ENCODE data around the gene TMIE.
"Not testable (repeated sequence)": the region's sequence is repeated elsewhere in the genome, so short reads cannot be mapped to it uniquely, and the experiment has no call there.

TMIE gene

DNA sequence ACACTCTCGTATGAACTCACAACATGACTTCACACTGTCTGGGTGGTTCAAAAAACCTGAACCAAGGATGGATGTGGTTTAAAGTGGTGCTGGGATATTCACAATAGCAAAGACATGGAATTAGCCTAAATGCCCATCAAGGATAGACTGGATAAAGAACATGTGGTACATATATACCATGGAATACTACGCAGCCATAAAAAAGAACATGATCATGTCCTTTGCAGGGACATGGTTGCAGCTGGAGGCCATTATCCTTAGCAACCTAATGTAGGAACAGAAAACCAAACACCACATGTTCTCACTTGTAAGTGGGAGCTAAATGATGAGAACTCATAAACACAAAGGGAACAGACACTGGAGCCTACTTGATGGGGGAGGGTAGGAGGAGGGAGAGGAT lies 19.8 kb downstream of the TMIE start:
- Histone ChIP-seq H3K9me3 (no peaks in the 10 kb centered on the region), H3K36me3 (replicated peaks) (no peaks in the 10 kb centered on the region; the same call in 1 of the 2 replicates), H3K4me3 (no peak overlapping the region), H3K4me1 (no peaks in the 10 kb centered on the region), H3K27me3 (ENCODE audit: low read depth) (no peaks in the 10 kb centered on the region; the same call in 1 of the 2 replicates)
- in situ Hi-C loops (cut with MboI; ENCODE audit: low sequenced_read_pairs) = loop anchor here (25.0 kb wide), 1 partner anchor 641 kb away; no protein-coding TSS in a partner anchor
- DNase-seq (ENCODE audit: low spot score in 2 of 2) = no peak

DNA sequence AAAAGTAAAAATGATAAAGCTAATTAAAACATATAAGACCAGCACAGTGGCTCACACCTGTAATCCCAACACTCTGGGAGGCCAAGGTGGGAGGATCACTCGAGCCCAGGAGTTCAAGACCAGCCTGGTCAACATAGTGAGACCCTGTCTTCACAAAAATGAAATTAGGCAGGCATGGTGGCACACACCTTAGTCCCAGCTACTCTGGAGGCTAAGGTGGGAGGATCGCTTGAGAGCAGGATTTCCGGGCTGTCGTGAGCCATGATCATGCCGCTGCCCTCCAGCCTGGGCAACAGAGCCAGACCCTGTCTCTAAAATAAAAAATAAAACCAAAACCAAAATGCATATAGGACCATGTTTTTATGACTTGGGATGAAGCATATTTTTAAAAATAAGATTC lies 21.3 kb downstream of the TMIE start:
- in situ Hi-C loops (cut with MboI; ENCODE audit: low sequenced_read_pairs) = loop anchor here (25.0 kb wide), 1 partner anchor 640 kb away; no protein-coding TSS in a partner anchor
- H3K36me3 ChIP-seq (replicated peaks) = no peaks in the 10 kb centered on the region; the same call in 1 of the 2 replicates
- DNase-seq (ENCODE audit: low spot score in 2 of 2) = no peak
- H3K27me3 ChIP-seq (ENCODE audit: low read depth) = no peaks in the 10 kb centered on the region; the same call in 1 of the 2 replicates
- peaks cover 4% of the 10 kb centered on the region; the same call in 1 of the 2 replicates for H3K4me1 ChIP-seq
- H3K9me3 ChIP-seq = no peaks in the 10 kb centered on the region
- no peak overlapping the region for H3K4me3 ChIP-seq

DNA sequence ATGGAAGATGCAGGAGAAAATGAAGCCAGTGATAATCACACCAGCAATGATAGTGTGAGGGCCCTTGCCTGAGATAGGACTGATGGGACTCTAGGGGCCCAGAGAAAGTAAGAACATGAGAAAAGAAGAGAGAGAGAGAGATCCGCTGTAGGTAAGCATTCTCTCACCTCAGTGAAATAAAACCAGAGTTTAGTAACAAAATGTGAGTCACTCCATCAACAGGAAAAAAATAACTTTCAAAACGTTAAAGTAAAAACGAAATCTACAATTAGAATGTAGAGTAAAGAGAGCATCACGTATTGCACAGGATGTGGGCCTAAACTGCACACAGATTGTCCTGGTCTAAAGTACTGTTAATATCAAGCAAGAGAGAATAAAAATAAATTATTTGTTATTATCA lies 23.2 kb downstream of the TMIE start:
- in situ Hi-C loops (cut with MboI; ENCODE audit: low sequenced_read_pairs) = loop anchor here (25.0 kb wide), 1 partner anchor 638 kb away; no protein-coding TSS in a partner anchor
- Histone ChIP-seq H3K4me1 (peaks cover 9% of the 10 kb centered on the region; the same call in 1 of the 2 replicates), H3K9me3 (no peaks in the 10 kb centered on the region), H3K4me3 (no peak overlapping the region), H3K36me3 (replicated peaks) (no peaks in the 10 kb centered on the region; the same call in 1 of the 2 replicates), H3K27me3 (ENCODE audit: low read depth) (peaks cover 9% of the 10 kb centered on the region; the same call in 1 of the 2 replicates)
- DNase-seq (ENCODE audit: low spot score in 2 of 2) = no peak

DNA sequence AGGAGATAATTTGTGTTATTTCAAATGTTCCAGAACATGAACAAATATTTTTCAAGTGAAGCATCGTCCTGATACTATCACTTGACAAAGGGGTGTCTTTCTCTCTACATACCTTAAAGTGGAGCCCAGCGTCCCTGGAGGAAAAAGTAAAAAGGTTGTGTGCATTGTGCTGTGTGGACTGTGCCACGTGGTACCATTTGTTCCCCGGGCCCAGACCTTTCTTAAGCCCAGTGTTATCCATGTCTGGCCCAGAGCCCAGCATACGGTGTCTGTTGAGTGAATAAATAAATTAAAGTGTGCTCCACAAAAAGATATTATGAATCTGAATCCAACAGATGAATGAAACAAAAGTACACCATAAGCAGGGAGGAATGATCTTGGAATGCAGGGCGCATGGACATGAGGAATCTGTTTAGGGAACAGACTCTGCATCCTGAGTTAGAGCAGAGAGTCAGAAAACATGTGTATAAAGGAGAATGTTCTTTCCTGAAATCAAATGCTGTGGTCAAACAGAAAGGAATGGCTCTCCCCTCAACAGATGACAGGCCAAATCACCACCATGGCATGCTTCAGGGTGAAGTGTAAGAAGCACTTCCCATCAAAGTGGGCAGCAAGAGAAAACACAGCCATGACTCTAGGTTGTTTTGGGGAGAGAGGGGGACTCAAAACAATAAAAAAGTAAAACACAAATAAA lies 24.6 kb downstream of the TMIE start:
- DNase-seq (ENCODE audit: low spot score in 2 of 2) = no peak
- in situ Hi-C loops (cut with MboI; ENCODE audit: low sequenced_read_pairs) = no loop called here
- Histone ChIP-seq H3K27me3 (ENCODE audit: low read depth) (peaks cover 20% of the 10 kb centered on the region), H3K4me3 (no peak overlapping the region), H3K9me3 (no peaks in the 10 kb centered on the region), H3K36me3 (replicated peaks) (no peaks in the 10 kb centered on the region; the same call in 1 of the 2 replicates), H3K4me1 (peaks cover 9% of the 10 kb centered on the region; the same call in 1 of the 2 replicates)

DNA sequence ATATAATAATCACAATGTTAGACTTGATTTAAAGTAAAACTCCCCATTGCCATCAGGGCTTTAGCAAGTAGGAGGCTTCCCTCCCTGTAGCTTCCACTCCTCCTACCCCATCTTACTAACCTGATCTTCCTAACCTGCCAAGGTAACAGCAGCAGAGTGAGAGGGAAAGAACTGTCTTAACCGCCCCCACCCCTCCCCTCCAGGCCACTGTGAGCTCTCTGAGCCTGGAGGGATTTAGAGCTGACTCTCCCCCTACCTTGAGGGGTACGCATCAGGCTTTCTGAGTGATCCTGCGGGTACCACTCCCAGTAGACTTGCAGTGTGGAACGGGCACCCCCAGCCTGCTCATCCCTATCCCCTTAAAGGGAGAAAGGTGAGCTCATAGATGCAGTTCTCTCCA lies 27.8 kb downstream of the TMIE start:
- no peak for DNase-seq (ENCODE audit: low spot score in 2 of 2)
- Histone ChIP-seq H3K36me3 (replicated peaks) (no peaks in the 10 kb centered on the region), H3K4me1 (peaks cover 9% of the 10 kb centered on the region; the same call in 1 of the 2 replicates), H3K4me3 (no peak overlapping the region), H3K9me3 (no peaks in the 10 kb centered on the region), H3K27me3 (ENCODE audit: low read depth) (peaks cover 32% of the 10 kb centered on the region)
- in situ Hi-C loops (cut with MboI; ENCODE audit: low sequenced_read_pairs) = no loop called here

DNA sequence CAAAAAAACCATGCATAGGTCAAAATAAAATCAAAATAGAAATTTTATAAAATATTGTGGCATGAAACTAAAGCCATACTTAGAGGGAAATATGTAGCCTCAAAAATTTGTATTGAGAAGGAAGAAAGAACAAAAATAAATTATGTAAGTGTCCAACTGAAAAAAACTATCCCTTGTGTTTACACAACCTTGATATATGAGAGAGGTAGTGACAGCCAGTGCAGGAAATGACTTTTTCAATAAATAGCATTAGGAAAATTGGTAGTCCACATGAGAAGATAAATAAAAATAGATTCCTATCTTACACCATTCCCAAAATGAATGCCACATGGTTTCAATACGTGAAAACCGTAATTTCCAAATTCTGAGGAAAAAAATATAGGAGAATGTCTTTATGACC lies 29.6 kb downstream of the TMIE start:
- Histone ChIP-seq H3K4me1 (peaks cover 9% of the 10 kb centered on the region; the same call in 1 of the 2 replicates), H3K36me3 (replicated peaks) (no peaks in the 10 kb centered on the region), H3K9me3 (no peaks in the 10 kb centered on the region), H3K4me3 (no peak overlapping the region), H3K27me3 (ENCODE audit: low read depth) (peaks cover 32% of the 10 kb centered on the region)
- no peak for DNase-seq (ENCODE audit: low spot score in 2 of 2)
- in situ Hi-C loops (cut with MboI; ENCODE audit: low sequenced_read_pairs) = no loop called here

DNA sequence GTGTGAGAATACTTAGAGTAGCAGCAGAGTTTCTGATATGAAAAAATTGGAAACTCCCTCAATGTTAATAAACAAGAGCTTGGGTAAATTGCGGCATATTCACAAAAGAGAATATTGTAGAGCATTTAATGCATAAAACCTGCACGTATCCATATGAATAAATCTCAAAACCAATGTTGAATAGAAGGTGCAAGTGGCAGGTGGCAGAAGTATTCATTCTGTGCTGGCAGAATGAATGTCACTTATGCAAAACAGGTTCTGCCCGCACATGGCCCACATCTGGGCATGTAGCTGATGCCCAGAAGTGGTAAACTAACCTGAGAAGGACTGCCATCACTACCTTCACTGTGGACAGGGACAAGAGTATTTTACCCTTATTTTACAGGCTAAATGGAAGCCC lies 30.6 kb downstream of the TMIE start:
- no peak for DNase-seq (ENCODE audit: low spot score in 2 of 2)
- H3K36me3 ChIP-seq (replicated peaks) = no peaks in the 10 kb centered on the region
- peaks cover 9% of the 10 kb centered on the region; the same call in 1 of the 2 replicates for H3K4me1 ChIP-seq
- peaks cover 32% of the 10 kb centered on the region for H3K27me3 ChIP-seq (ENCODE audit: low read depth)
- in situ Hi-C loops (cut with MboI; ENCODE audit: low sequenced_read_pairs) = no loop called here
- H3K4me3 ChIP-seq = no peak overlapping the region
- no peaks in the 10 kb centered on the region for H3K9me3 ChIP-seq

DNA sequence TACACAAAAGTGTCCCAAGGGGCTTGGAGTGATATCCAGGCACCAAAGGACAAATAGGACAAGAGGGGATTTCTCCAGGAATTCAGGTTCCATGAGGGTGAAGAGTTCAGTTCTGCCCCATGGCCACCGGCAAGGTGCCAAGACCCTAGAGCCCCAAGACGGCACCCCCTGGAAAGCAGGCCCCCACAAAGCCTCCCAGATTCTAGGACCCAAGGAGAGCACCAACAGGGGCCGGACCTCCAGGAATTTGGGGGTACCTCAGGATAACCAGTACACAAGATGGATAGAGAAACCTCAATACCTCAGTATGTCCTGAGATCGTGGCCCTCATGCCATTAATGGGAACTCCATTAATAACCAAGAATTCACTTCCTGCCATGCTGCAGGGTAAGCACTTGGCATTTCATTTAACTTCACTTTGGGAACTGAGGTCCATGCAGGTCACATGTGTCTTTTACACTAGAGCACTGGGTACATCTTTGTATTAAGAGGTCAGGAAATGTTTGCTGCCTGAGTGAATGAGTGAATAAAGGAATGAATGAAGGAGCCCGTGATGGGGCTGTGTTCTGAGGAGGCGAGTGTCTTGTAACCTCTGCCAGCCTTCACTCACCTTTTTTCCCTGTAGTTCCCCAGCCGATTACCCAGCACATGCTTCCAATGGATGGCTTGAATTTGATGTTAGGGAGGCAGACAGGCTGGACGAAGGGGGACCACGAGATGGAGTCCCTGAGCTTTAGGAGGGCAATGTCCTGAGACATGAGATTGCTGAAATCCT lies 32.0 kb downstream of the TMIE start:
- Histone ChIP-seq H3K9me3 (no peaks in the 10 kb centered on the region), H3K27me3 (ENCODE audit: low read depth) (peaks cover 32% of the 10 kb centered on the region), H3K4me1 (no peaks in the 10 kb centered on the region), H3K4me3 (no peak overlapping the region), H3K36me3 (replicated peaks) (no peaks in the 10 kb centered on the region)
- no peak for DNase-seq (ENCODE audit: low spot score in 2 of 2)
- in situ Hi-C loops (cut with MboI; ENCODE audit: low sequenced_read_pairs) = no loop called here

DNA sequence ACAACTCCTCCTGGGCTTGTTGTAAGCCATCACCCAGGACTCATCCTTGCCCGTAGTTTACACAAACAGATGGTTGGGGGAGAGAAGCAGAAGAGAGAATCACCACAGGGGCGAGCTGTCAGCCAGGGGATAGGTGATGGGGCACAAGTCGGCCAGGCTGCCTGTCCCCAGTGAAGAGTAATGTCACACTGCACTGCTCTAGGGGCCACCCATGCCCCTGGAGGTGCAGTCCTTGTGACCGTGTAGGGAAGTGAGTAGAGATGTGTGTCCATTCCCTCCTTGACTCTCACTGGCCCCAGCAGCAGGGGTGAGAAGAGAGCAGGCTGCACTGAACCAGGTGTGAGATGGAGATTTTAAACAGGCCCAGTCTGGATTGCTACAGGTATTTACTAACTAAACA lies 33.6 kb downstream of the TMIE start:
- no peaks in the 10 kb centered on the region for H3K9me3 ChIP-seq
- in situ Hi-C loops (cut with MboI; ENCODE audit: low sequenced_read_pairs) = no loop called here
- no peaks in the 10 kb centered on the region for H3K4me1 ChIP-seq
- H3K36me3 ChIP-seq (replicated peaks) = no peaks in the 10 kb centered on the region
- no peak overlapping the region for H3K4me3 ChIP-seq
- DNase-seq (ENCODE audit: low spot score in 2 of 2) = no peak
- peaks cover 20% of the 10 kb centered on the region for H3K27me3 ChIP-seq (ENCODE audit: low read depth)

DNA sequence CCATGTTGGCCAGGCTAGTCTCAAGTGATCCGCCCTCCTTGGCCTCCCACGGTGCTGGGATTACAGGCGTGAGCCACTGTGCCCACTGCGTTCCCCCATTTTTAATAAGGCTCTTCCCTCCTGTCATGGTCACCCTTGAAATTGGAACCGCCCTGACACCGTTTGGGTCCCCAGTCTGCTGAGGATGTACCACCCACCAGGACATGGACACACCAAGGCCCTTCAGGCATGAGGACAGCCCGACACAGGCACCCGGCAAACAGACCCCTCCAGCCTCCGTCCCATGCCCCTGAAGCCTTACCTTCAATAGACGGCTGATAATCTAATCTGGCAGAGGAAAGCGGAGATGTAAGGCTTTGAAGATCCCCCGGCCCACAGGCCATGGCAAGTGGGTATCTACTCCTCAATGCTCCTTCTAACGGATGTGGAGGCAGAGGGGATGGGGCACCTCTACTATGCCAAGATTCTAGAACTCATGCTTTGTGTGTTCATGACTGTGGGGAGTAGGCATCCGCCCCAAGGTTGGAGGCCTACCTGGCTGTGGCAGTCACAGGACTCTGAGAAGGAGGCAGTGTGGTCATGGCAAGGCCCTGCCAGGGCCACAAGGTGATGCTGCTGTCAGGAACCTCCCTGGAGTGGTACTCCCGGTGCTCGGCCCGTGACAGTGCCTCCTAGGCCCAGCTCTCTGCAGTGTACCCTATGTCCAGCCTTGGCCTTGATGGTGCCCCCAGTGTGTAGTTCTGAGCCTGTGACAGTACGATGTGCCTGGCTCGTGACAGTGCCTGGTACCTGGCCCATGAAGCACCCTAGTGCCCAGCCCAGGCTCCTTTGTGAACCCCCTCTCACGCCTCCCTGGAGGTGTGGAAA lies 35.0 kb downstream of the TMIE start:
- Histone ChIP-seq H3K9me3 (no peaks in the 10 kb centered on the region), H3K4me1 (no peaks in the 10 kb centered on the region), H3K36me3 (replicated peaks) (no peaks in the 10 kb centered on the region), H3K4me3 (no peak overlapping the region), H3K27me3 (ENCODE audit: low read depth) (peaks cover 7% of the 10 kb centered on the region)
- in situ Hi-C loops (cut with MboI; ENCODE audit: low sequenced_read_pairs) = no loop called here
- no peak for DNase-seq (ENCODE audit: low spot score in 2 of 2)

DNA sequence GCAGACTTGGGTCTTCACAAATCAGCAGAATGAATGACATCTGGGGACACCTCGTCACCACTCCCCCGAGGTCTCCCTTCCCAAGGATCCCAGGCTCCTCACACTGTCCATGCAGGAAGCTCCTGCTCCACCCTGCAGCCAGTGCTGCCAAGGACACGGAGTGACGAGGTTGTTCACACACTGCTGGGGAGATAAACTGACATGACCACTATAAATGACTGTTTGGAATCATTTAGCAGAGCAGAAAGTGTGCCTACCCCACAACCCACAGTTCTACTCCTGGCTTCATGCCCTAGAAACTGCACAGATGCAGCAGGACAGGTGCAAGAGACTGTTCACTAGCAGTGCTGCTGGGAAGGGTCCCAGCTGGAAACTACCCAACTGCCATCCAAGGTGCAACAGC lies 36.1 kb downstream of the TMIE start:
- Histone ChIP-seq H3K4me3 (no peak overlapping the region), H3K4me1 (no peaks in the 10 kb centered on the region), H3K9me3 (no peaks in the 10 kb centered on the region), H3K27me3 (ENCODE audit: low read depth) (no peaks in the 10 kb centered on the region), H3K36me3 (replicated peaks) (no peaks in the 10 kb centered on the region)
- in situ Hi-C loops (cut with MboI; ENCODE audit: low sequenced_read_pairs) = no loop called here
- no peak for DNase-seq (ENCODE audit: low spot score in 2 of 2)

DNA sequence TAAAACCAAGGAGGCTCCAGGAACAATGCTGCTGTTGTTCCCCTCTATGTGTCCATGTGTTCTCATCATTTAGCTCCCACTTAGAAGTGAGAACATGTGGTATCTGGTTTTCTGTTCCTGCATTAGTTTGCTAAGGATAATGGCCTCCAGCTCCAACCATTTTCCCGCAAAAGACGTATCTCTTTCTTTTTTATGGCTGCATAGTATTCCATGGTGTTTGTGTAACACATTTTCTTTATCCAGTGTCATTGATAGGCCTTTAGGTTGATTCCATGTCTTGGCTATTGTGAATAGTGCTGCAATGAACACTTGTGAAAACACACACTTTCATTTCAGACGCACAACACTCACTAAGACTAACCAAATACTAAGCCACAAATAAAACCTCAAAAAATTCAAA lies 38.4 kb downstream of the TMIE start:
- in situ Hi-C loops (cut with MboI; ENCODE audit: low sequenced_read_pairs); H3K4me1 ChIP-seq; H3K4me3 ChIP-seq; DNase-seq (ENCODE audit: low spot score in 2 of 2); H3K9me3 ChIP-seq; H3K36me3 ChIP-seq (replicated peaks); H3K27me3 ChIP-seq (ENCODE audit: low read depth): not testable (repeated sequence)

DNA sequence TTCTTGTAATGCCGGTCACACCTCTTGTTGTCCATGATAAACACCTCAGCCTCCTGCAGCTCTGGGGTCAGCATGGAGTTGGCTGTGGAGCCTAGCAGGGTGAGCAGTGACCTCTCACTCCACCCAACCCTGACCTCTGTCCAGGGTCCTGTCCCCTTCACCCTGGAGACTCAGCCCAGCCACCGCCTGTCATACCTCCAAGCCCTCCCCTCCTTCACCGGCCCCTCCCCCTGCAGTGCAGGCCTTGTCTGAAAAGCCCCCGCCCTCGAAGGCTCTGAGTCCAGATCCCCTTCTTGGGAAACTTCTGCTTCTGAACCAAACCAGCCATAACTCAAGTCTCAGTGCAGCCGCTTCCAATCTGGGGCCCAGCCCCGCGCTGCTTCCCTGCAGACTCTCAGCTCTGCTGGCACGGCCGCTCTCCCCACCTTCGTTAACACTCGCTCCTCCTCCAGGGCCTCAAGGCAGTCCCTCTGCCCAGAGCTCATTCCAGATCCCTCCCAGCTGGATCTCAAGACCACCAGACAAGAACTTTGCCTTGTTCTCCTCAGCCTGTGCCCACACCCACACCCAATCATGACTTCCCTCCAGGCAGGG lies 41.9 kb downstream of the TMIE start:
- Histone ChIP-seq H3K4me1 (no peaks in the 10 kb centered on the region), H3K36me3 (replicated peaks) (no peaks in the 10 kb centered on the region), H3K27me3 (ENCODE audit: low read depth) (no peaks in the 10 kb centered on the region), H3K4me3 (no peak overlapping the region), H3K9me3 (no peaks in the 10 kb centered on the region)
- no peak for DNase-seq (ENCODE audit: low spot score in 2 of 2)
- in situ Hi-C loops (cut with MboI; ENCODE audit: low sequenced_read_pairs) = no loop called here

All from HAP-1 (cell line).